ENCODE data around the gene SLC17A5. TPM values are rescaled to one million over a fixed set of nuclear protein-coding genes. Genes with fewer than 3 reads are reported as not detected.

SLC17A5 gene
- total and polyA plus RNA-seq, 9 of the 15 experiments (the other 6 are each of a cell fraction or from before 2014, with no cell fraction given): 1.3 to 7.2 (median 3.4) TPM

DNA sequence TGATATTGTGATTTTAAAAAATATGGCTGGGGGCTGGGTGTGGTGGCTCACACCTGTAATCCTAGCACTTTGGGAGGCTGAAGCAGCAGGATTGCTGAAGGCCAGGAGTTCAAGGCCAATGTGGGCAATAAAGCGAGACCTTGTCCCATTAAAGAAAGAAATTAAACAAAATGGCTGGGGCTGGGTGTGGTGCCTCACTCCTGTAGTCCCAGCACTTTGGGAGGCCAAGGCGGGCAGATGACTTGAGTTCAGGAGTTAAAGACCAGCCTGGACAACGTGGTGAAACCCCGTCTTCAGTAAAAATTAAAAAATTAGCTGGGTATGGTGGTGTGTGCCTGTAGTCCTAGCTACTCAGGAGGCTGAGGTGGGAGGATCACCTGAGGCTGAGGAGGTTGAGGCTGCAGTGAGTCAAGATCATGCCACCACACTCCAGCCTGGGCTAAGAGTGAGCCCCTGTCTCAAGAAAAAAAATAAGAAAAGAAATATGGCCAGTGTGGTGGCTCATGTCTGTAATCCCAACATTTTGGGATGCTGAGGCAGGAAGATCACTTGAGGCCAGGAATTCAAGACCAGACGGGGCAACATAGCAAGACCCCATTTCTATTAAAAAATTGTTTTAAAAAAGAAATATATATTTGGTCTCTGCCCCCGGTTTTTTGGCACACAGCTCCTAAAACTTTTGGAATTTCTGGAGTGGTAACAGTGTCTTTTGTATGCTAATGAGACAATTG lies 39.8 kb downstream of the SLC17A5 start (continued):
- TF ChIP-seq, protein P1, sequence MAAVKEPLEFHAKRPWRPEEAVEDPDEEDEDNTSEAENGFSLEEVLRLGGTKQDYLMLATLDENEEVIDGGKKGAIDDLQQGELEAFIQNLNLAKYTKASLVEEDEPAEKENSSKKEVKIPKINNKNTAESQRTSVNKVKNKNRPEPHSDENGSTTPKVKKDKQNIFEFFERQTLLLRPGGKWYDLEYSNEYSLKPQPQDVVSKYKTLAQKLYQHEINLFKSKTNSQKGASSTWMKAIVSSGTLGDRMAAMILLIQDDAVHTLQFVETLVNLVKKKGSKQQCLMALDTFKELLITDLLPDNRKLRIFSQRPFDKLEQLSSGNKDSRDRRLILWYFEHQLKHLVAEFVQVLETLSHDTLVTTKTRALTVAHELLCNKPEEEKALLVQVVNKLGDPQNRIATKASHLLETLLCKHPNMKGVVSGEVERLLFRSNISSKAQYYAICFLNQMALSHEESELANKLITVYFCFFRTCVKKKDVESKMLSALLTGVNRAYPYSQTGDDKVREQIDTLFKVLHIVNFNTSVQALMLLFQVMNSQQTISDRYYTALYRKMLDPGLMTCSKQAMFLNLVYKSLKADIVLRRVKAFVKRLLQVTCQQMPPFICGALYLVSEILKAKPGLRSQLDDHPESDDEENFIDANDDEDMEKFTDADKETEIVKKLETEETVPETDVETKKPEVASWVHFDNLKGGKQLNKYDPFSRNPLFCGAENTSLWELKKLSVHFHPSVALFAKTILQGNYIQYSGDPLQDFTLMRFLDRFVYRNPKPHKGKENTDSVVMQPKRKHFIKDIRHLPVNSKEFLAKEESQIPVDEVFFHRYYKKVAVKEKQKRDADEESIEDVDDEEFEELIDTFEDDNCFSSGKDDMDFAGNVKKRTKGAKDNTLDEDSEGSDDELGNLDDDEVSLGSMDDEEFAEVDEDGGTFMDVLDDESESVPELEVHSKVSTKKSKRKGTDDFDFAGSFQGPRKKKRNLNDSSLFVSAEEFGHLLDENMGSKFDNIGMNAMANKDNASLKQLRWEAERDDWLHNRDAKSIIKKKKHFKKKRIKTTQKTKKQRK (IDR thresholded peaks at IDR 0.05; ENCODE audit: borderline replicate concordance, low read depth, low read length): no peak
- TF ChIP-seq PTTG1 (tag; IDR thresholded peaks at IDR 0.05; ENCODE audit: low read depth) (no peak), ZNF324 (CRISPR knock-in tag; IDR thresholded peaks at IDR 0.05) (no peak), ZBTB17 (CRISPR knock-in tag; IDR thresholded peaks at IDR 0.05) (no peak)

DNA sequence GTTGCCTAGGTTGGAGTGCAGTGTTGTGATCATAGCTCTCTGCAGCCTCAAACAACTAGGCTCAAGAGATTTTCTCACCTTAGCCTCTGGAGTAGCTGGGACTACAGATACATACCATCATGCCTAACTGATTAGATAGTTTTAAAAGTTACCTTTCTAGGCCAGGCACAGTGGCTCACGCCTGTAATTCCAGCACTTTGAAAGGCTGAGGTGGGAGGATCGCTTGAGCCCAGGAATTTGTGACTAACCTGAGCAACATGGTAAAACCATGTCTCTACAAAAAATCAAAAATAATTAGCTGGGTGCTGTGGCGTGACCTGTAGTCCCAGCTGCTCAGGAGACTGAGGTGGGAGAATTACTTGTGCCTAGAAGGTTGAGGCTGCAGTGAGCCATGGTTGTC lies 41.2 kb downstream of the SLC17A5 start:
- Histone ChIP-seq H3K27ac (ENCODE audit: extremely low read depth, low read depth, low read length) (no peak overlapping the region), H4K20me1 (replicated peaks; ENCODE audit: control insufficient read depth, insufficient read depth, low read length) (no peaks in the 10 kb centered on the region), H2AFZ (ENCODE audit: low read depth, low read length) (no peak overlapping the region), H3K9me3 (replicated peaks; ENCODE audit: control insufficient read depth, insufficient read depth, low read depth, low read length) (no peaks in the 10 kb centered on the region), H3K36me3 (ENCODE audit: control insufficient read depth, insufficient read depth, low read length) (no peaks in the 10 kb centered on the region; the same call in 2 of the 3 replicates), H3K9me1 (ENCODE audit: control insufficient read depth, insufficient read depth, low read length) (no peaks in the 10 kb centered on the region), H3K79me2 (ENCODE audit: control insufficient read depth, insufficient read depth, low read length) (no peaks in the 10 kb centered on the region), H3K4me2 (ENCODE audit: insufficient read depth, low read length) (no peak overlapping the region), H3K27me3 (ENCODE audit: control insufficient read depth in 2 of 2, insufficient read depth in 2 of 2, low read length in 2 of 2) (no peaks in the 10 kb centered on the region), H3K4me3 (no peak overlapping the region), H3K4me1 (replicated peaks in 1 of 2; ENCODE audit: control insufficient read depth in 2 of 2, insufficient read depth in 2 of 2, low read length in 2 of 2) (no peaks in the 10 kb centered on the region), H3K9ac (ENCODE audit: insufficient read depth in 1 of 2, low read depth in 2 of 2, low read length in 2 of 2) (no peak overlapping the region)
- CTCF ChIA-PET (ENCODE audit: low intra/inter-chr PET ratio): interaction anchor here (0.6 kb wide), 1 partner anchor 100 kb away, joined by 3 read pairs; no protein-coding TSS in a partner anchor
- POLR2A ChIA-PET: interaction anchor here (0.6 to 3.8 kb wide), 4 partner anchors 92 to 103 kb away, joined by 3 to 34 read pairs (median 26); partner anchors contain the start of gene EEF1A1
- intact Hi-C loops (cut with micrococcal nuclease) (no loop called here), in situ Hi-C loops (cut with MboI) (no loop called here)
- 35% methylated on average over 3 of the region's 3 CpGs for WGBS (ENCODE audit: insufficient coverage, low coverage, missing lambda C conversion rate)
- DNase-seq (ENCODE audit: extremely low read depth in 1 of 4, low spot score in 3 of 4): no peak
- ATAC-seq: no peak
- no peak for TF ChIP-seq PHB (CRISPR knock-in tag; IDR thresholded peaks at IDR 0.05)
- TF ChIP-seq ADNP (tag; IDR thresholded peaks at IDR 0.05): no peak
- TF ChIP-seq, protein P2, sequence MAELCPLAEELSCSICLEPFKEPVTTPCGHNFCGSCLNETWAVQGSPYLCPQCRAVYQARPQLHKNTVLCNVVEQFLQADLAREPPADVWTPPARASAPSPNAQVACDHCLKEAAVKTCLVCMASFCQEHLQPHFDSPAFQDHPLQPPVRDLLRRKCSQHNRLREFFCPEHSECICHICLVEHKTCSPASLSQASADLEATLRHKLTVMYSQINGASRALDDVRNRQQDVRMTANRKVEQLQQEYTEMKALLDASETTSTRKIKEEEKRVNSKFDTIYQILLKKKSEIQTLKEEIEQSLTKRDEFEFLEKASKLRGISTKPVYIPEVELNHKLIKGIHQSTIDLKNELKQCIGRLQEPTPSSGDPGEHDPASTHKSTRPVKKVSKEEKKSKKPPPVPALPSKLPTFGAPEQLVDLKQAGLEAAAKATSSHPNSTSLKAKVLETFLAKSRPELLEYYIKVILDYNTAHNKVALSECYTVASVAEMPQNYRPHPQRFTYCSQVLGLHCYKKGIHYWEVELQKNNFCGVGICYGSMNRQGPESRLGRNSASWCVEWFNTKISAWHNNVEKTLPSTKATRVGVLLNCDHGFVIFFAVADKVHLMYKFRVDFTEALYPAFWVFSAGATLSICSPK (IDR thresholded peaks at IDR 0.05; ENCODE audit: borderline replicate concordance): no peak
- no peak for TF ChIP-seq ZNF165 (CRISPR knock-in tag; IDR thresholded peaks at IDR 0.05; ENCODE audit: borderline replicate concordance)
- TF ChIP-seq IFI16 (CRISPR knock-in tag; IDR thresholded peaks at IDR 0.05): no peak
- TF ChIP-seq RHOXF2B (CRISPR knock-in tag; conservative IDR thresholded peaks at IDR 0.05): no peak
- no peak for TF ChIP-seq OTX1 (CRISPR knock-in tag; IDR thresholded peaks at IDR 0.05)
- TF ChIP-seq, protein P3, sequence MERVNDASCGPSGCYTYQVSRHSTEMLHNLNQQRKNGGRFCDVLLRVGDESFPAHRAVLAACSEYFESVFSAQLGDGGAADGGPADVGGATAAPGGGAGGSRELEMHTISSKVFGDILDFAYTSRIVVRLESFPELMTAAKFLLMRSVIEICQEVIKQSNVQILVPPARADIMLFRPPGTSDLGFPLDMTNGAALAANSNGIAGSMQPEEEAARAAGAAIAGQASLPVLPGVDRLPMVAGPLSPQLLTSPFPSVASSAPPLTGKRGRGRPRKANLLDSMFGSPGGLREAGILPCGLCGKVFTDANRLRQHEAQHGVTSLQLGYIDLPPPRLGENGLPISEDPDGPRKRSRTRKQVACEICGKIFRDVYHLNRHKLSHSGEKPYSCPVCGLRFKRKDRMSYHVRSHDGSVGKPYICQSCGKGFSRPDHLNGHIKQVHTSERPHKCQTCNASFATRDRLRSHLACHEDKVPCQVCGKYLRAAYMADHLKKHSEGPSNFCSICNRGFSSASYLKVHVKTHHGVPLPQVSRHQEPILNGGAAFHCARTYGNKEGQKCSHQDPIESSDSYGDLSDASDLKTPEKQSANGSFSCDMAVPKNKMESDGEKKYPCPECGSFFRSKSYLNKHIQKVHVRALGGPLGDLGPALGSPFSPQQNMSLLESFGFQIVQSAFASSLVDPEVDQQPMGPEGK (CRISPR knock-in tag; IDR thresholded peaks at IDR 0.05; ENCODE audit: borderline replicate concordance): no peak
- FAIRE-seq: no peak
- BruUV-seq (replicated peaks): no TSS peak

Data from K562 (cell line).